Adrenal gland (tissue), 12 donors: ENCODE measurements around the gene ALG2. TPM values are rescaled to one million over a fixed set of nuclear protein-coding genes. Genes with fewer than 3 reads are reported as not detected.
"Not testable (repeated sequence)": the region's sequence is repeated elsewhere in the genome, so short reads cannot be mapped to it uniquely, and the experiment has no call there.

Experiments used
- DNase-seq, 7 donors: peaks; one replicate each; pipeline ENCODE4 v3.0.0-alpha.2; 2019 to 2020
- H3K27ac ChIP-seq, 5 donors: fragments of 200-600 bp; sonication (generic) in 4 of 5; 1 replicate in 3 of 5; 2 replicates in 2 of 5; pipeline versions ENCODE4 v1.5.1 to v1.8.0; 2016 to 2020; ENCODE audit warnings: mild to moderate bottlenecking in 1 of 5
- H3K27me3 ChIP-seq: fragments of 200-600 bp; 2 replicates; pipeline ENCODE4 v1.8.0; 2021
- H3K36me3 ChIP-seq, 2 donors: fragments of 200-600 bp; replicated peaks in 1 of 2; 1 replicate in 1 of 2; 2 replicates in 1 of 2; pipeline versions ENCODE4 v1.5.1 to v1.8.0; 2018 to 2022
- H3K4me1 ChIP-seq, 2 donors: fragments of 200-600 bp; replicated peaks in 1 of 2; 1 replicate in 1 of 2; 2 replicates in 1 of 2; pipeline versions ENCODE4 v1.5.1 to v1.8.0; 2018 to 2021
- H3K4me3 ChIP-seq, 4 donors: fragments of 200-600 bp; sonication (generic) in 3 of 4; one replicate each; pipeline ENCODE4 v1.5.1; 2016 to 2018
- H3K9me3 ChIP-seq, 3 donors: fragments of 200-600 bp; sonication (generic) in 1 of 3; replicated peaks in 1 of 3; 1 replicate in 2 of 3; 2 replicates in 1 of 3; pipeline versions ENCODE4 v1.5.1 to v1.8.0; 2016 to 2021
- POLR2A ChIP-seq, 2 donors: fragments of 450-650 bp; IDR thresholded peaks; one replicate each; pipeline ENCODE4 v1.6.1; 2017; ENCODE audit warnings: antibody characterized with exemption in 2 of 2, mild to moderate bottlenecking in 2 of 2, moderate library complexity in 1 of 2
- WGBS, 4 donors: extraction: QIAGEN DNeasy Blood & Tissue Kit in 2 of 4; methylation state at CpG; one replicate each; pipeline versions ENCODE4 v1.1.5 to v1.1.7; 2013 to 2017; 5-methylcytosine and 5-hydroxymethylcytosine counted together
- intact Hi-C, 2 donors: fragments of 100-400 bp; cut with DNase I; formaldehyde crosslinking; loops; one replicate each; pipeline versions ENCODE4 v1.14.1 to v1.15.0; 2022 to 2023
- polyA plus RNA-seq, 3 donors: library from polyadenylated mRNA; stranded (reverse); fragments of 200-250 nt in 2 of 3; fragments of 350-450 nt in 1 of 3; fragmentation: Illumina TruSeq in 1 of 3; extraction: RNeasy Lipid Tissue Mini Kit (QIAGEN cat#74804) in 1 of 3; gene quantifications; one replicate each; pipeline ENCODE4 v1.2.3, GENCODE V29; 2013 to 2014
- total RNA-seq, 9 donors: library from RNA; depleted of rRNA in 4 of 9; stranded (reverse); fragments of >200 nt in 4 of 9; fragments of 120-200 nt in 1 of 9; fragmentation: NEBNext Ultra II Directional in 1 of 9; extraction: Animal tissue kit (Norgen Biotek cat#: 25700) in 1 of 9; gene quantifications; one replicate each; pipeline versions ENCODE4 v1.1.0 to v1.2.4, GENCODE V29; 2013 to 2023
- TF ChIP-seq, protein P1 (sequence below), 6 experiments: fragments of 450-650 bp in 4 of 6; fragments of 200-600 bp in 2 of 6; sonication (generic) in 1 of 6; IDR thresholded peaks; 1 replicate in 5 of 6; 2 replicates in 1 of 6; pipeline versions ENCODE4 v1.5.1 to v1.8.0; 2016 to 2021; ENCODE audit warnings: antibody characterized with exemption in 6 of 6, mild to moderate bottlenecking in 2 of 6, moderate library complexity in 1 of 6
- donor health status: healthy with polysubstance abuse.
- donor health status: Bipolar disorder and iron deficiency.
- donor health status: DM: yes; HTN: yes; CAD: no.
- donor health status: DM: no; HTN: no; CAD: no.
- donor health status: DM: no; HTN: no; CAD: no.
- donor health status: DM: yes; HTN: yes; CAD: no.

The ALG2 gene
- total and polyA plus RNA-seq, 12 donors, result 19.2 to 144 (median 60.8) TPM

DNA sequence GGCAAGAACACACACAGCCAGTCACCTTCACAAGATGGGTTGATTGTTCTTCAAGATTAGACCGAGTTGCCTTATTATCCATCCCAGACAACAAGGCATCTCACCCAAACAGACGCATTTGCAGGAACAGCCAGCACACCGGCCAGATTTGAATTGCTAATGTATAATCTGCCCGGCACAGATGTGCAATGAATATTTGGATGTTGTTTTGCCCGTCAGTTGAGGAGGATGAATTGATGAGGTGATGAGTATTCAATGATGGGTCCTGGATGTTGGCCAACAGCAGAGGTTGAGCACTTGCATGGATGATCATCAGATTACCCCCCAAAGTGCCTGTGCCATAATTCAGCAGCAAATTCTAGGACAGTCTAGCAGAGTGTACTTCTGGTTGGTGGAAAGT, 20.1 kb downstream of the ALG2 start:
- no peaks in the 10 kb centered on the region for H3K9me3 ChIP-seq
- intact Hi-C loops, result no loop called here
- no peak overlapping the region for H3K27ac ChIP-seq
- TF ChIP-seq POLR2A (IDR thresholded peaks at IDR 0.05), result no peak
- TF ChIP-seq, protein P1, sequence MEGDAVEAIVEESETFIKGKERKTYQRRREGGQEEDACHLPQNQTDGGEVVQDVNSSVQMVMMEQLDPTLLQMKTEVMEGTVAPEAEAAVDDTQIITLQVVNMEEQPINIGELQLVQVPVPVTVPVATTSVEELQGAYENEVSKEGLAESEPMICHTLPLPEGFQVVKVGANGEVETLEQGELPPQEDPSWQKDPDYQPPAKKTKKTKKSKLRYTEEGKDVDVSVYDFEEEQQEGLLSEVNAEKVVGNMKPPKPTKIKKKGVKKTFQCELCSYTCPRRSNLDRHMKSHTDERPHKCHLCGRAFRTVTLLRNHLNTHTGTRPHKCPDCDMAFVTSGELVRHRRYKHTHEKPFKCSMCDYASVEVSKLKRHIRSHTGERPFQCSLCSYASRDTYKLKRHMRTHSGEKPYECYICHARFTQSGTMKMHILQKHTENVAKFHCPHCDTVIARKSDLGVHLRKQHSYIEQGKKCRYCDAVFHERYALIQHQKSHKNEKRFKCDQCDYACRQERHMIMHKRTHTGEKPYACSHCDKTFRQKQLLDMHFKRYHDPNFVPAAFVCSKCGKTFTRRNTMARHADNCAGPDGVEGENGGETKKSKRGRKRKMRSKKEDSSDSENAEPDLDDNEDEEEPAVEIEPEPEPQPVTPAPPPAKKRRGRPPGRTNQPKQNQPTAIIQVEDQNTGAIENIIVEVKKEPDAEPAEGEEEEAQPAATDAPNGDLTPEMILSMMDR (IDR thresholded peaks at IDR 0.05), result no peak
- WGBS, 4 donors, result 60 to 81% (median 74%) methylated on average over 4 to 5 of the region's 5 CpGs
- H3K4me1 ChIP-seq, result no peaks in the 10 kb centered on the region
- no peak for DNase-seq
- H3K27me3 ChIP-seq, result no peaks in the 10 kb centered on the region
- H3K36me3 ChIP-seq, result no peaks in the 10 kb centered on the region
- no peak overlapping the region for H3K4me3 ChIP-seq

DNA sequence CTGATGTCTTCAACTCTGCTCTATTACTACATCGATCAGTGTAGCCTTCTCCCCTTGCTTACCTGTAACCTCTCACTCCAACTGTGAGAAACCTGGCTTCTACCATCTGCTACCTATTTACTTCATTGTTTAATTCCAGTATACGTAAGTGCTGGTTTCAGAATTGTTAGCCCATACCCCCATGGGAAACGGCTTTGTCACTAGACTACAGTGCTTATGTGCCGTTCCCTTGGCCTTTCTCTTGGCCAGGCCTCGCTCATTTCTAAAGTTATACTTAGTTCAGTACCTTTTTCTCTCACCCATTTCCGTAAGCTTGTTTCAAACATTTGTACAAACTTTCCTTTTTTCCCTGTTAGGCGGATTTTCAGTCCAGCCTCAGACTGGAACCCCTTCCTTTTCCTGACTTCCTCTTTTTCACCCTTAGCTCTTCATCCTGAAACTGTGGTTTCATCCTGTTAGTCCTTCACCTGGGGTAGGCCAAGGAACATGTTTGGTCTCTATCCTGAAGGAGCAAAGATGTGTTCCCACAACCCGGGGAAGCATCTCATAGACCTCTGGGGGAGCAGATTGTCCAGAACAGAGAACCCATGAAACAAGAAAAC, 21.7 kb downstream of the ALG2 start:
- intact Hi-C loops, result no loop called here
- TF ChIP-seq POLR2A (IDR thresholded peaks at IDR 0.05), result no peak
- TF ChIP-seq, protein P1 (IDR thresholded peaks at IDR 0.05), result no peak
- Histone ChIP-seq H3K27me3 (no peaks in the 10 kb centered on the region), H3K9me3 (no peaks in the 10 kb centered on the region), H3K4me3 (no peak overlapping the region), H3K27ac (no peak overlapping the region), H3K36me3 (no peaks in the 10 kb centered on the region), H3K4me1 (no peaks in the 10 kb centered on the region)
- 79 to 88% (median 86%) methylated on average over 8 of the region's 8 CpGs for WGBS, 4 donors
- DNase-seq, result no peak

DNA sequence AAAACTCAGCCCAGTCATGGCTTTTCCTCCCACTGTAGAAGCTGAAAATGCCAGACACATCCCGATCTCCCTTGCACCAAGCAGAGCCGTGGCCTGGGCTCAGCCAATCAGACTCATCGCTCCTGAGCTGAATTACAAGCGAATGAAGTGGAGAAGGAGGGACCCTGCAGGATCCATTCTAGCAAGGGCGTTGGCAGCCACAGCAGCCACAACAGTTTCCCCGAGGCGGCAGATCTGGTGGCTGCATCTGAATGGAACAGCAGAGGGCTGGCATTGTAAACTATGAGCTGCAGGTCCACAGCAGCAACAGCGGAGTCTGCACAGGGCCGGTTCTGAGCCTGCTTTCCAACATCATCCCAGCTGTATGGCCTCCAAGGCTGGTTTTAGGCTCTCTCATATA, 23.8 kb downstream of the ALG2 start:
- H3K4me1 ChIP-seq, result no peaks in the 10 kb centered on the region
- no peaks in the 10 kb centered on the region for H3K36me3 ChIP-seq
- intact Hi-C loops, result no loop called here
- H3K27ac ChIP-seq, result no peak overlapping the region
- DNase-seq, result peak in 1 of 7 donors; percentile 55
- TF ChIP-seq, protein P1 (IDR thresholded peaks at IDR 0.05), result no peak
- TF ChIP-seq POLR2A (IDR thresholded peaks at IDR 0.05), result no peak
- WGBS, 4 donors, result 79 to 86% (median 84%) methylated on average over 9 of the region's 9 CpGs
- H3K4me3 ChIP-seq, result no peak overlapping the region
- no peaks in the 10 kb centered on the region for H3K9me3 ChIP-seq
- no peaks in the 10 kb centered on the region for H3K27me3 ChIP-seq

DNA sequence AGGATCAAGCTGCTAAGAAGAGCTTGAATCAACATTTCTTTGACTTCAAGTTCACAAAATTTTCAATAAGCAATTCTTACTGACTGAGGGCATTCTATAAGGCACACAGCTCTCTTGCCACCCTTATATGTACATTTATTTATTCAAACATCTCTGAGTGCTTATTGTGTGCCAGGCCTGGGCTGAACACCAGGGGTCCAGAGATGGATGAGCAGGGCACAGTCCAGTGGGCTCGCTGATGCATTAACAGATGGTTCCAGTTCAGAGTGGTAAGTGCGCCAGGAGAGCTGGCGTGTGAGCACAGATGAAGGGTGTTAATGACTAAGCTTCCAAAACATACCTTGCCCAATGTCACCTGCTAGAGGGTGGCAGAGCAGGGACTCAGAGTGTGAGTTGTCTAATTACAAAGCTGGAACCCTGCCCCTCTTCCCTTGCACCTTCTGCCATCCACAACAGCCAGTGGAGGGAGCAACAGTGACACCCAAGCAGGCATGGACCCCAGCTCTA, 24.6 kb downstream of the ALG2 start:
- 93 to 96% (median 95%) methylated on average over 3 of the region's 3 CpGs for WGBS, 4 donors
- Histone ChIP-seq H3K9me3 (no peaks in the 10 kb centered on the region), H3K36me3 (no peaks in the 10 kb centered on the region), H3K27me3 (no peaks in the 10 kb centered on the region), H3K4me1 (no peaks in the 10 kb centered on the region), H3K4me3 (no peak overlapping the region), H3K27ac (no peak overlapping the region)
- intact Hi-C loops, result no loop called here
- no peak for TF ChIP-seq POLR2A (IDR thresholded peaks at IDR 0.05)
- TF ChIP-seq, protein P1 (IDR thresholded peaks at IDR 0.05), result no peak
- DNase-seq, result no peak

DNA sequence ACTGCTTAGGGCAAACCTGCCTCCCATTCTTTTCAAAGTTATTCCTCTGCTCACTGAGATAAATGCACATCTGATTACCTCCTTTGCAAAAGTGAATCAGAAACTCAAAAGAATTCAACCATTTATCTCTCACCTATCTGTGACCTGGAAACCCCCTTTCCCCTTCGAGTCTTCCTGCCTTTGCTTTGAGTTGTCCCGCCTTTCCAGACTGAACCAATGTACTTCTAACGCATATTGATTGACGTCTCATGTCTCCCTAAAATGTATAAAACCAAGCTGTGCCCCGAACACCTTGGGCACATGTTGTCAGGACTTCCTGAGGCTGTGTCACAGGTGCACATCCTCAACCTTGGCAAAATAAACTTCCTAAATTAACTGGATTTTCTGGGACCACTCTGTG, 25.3 kb downstream of the ALG2 start:
- H3K27me3 ChIP-seq, DNase-seq, intact Hi-C loops, H3K27ac ChIP-seq, H3K4me3 ChIP-seq, H3K36me3 ChIP-seq, H3K9me3 ChIP-seq, H3K4me1 ChIP-seq: not testable (repeated sequence)
- WGBS, 4 donors, result 79 to 87% (median 85%) methylated on average over 5 of the region's 5 CpGs
